ENCODE measurements around the gene HACD2. TPM values are rescaled to one million over a fixed set of nuclear protein-coding genes. Genes with fewer than 3 reads are reported as not detected.

The HACD2 gene
- polyA plus RNA-seq, 1 donor (not counting 4 experiments of a cell fraction or from before 2014, with no cell fraction given) = 124 TPM

DNA sequence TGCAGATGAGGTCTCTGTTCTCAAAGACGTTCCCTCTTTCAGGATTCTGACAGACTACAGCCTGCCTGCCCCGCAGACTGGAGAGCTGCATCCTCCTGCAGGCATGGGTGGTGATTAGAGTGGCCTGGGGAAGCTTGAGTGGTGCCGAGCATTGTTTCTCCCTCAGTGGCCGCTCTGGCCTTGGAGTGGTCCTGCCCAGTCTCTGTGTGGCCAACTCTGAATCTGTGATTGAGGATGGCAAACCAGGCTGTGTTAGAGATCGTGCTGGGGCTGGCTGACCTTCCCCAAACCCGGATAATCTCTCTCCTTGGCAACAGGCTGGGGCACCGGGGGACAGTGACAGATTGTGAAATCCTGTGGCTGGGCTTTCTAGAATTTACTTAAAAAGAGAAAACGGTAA, 125.0 kb downstream of the HACD2 start:
- Histone ChIP-seq H2AFZ (ENCODE audit: control insufficient read depth, low read length) (no peak overlapping the region), H3K36me3 (ENCODE audit: control insufficient read depth in 2 of 2, extremely low read depth in 1 of 2, insufficient read depth in 2 of 2, low read length in 2 of 2) (no peaks in the 10 kb centered on the region), H3K4me3 (ENCODE audit: control insufficient read depth in 2 of 3, extremely low read depth in 1 of 3, insufficient read depth in 2 of 3, low read depth in 1 of 3, low read length in 3 of 3) (no peak overlapping the region), H3K9me1 (ENCODE audit: control insufficient read depth, extremely low read depth, insufficient read depth, low read length) (no peaks in the 10 kb centered on the region), H3K9me3 (ENCODE audit: control insufficient read depth, low read depth, low read length) (no peaks in the 10 kb centered on the region), H3K27ac (ENCODE audit: control insufficient read depth, insufficient read depth, low read length) (no peak overlapping the region), H3K9ac (ENCODE audit: control insufficient read depth, extremely low read depth, insufficient read depth, low read length) (no peak overlapping the region), H3K27me3 (ENCODE audit: control insufficient read depth, extremely low read depth, insufficient read depth, low read length) (peaks cover 25% of the 10 kb centered on the region), H4K20me1 (ENCODE audit: control insufficient read depth, extremely low read depth, insufficient read depth, low read length) (no peaks in the 10 kb centered on the region), H3K4me1 (ENCODE audit: control insufficient read depth, extremely low read depth, insufficient read depth, low read length) (no peaks in the 10 kb centered on the region), H3K79me2 (ENCODE audit: control insufficient read depth, insufficient read depth, low read length) (no peaks in the 10 kb centered on the region), H3K4me2 (ENCODE audit: control insufficient read depth, extremely low read depth, insufficient read depth, low read depth, low read length) (no peak overlapping the region)
- FAIRE-seq (no peak), DNase-seq (ENCODE audit: low read depth, low spot score) (no peak)
- TF ChIP-seq, protein P1, sequence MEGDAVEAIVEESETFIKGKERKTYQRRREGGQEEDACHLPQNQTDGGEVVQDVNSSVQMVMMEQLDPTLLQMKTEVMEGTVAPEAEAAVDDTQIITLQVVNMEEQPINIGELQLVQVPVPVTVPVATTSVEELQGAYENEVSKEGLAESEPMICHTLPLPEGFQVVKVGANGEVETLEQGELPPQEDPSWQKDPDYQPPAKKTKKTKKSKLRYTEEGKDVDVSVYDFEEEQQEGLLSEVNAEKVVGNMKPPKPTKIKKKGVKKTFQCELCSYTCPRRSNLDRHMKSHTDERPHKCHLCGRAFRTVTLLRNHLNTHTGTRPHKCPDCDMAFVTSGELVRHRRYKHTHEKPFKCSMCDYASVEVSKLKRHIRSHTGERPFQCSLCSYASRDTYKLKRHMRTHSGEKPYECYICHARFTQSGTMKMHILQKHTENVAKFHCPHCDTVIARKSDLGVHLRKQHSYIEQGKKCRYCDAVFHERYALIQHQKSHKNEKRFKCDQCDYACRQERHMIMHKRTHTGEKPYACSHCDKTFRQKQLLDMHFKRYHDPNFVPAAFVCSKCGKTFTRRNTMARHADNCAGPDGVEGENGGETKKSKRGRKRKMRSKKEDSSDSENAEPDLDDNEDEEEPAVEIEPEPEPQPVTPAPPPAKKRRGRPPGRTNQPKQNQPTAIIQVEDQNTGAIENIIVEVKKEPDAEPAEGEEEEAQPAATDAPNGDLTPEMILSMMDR (optimal IDR thresholded peaks at IDR 0.05 in 1 of 3, IDR thresholded peaks at IDR 0.05 in 1 of 3, conservative IDR thresholded peaks at IDR 0.05 in 1 of 3; ENCODE audit: extremely low read depth in 1 of 3, insufficient read depth in 2 of 3, low read length in 3 of 3) = no peak
- TF ChIP-seq EZH2 (IDR thresholded peaks at IDR 0.05; ENCODE audit: low read length) = no peak
- dilution Hi-C loops (cut with MboI; ENCODE audit: extremely low pct_ligation_motif_present, low sequenced_read_pairs) = no loop called here

DNA sequence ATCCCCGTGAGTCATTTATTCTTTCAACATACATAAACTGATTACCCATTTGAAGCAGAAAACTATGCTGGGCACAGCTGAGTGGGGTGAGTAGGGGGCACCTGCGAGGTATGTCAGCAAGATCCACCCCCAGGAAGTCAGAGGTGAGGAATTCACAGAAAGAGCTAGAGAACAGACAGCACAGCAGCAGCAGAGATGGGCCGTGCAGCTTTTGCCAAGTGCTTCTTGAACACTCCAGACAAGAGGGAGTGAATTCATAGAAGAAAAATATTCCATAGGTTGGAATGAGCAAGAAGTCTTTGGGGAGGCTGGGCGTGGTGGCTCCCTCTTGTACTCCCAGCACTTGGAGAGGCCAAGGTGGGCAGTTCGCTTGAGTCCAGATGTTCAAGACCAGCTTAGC, 126.6 kb downstream of the HACD2 start:
- no peak for DNase-seq (ENCODE audit: low read depth, low spot score)
- FAIRE-seq = no peak
- H3K4me1 ChIP-seq (ENCODE audit: control insufficient read depth, extremely low read depth, insufficient read depth, low read length) = no peaks in the 10 kb centered on the region
- no peak overlapping the region for H3K4me3 ChIP-seq (ENCODE audit: control insufficient read depth in 2 of 3, extremely low read depth in 1 of 3, insufficient read depth in 2 of 3, low read depth in 1 of 3, low read length in 3 of 3)
- no peaks in the 10 kb centered on the region for H3K36me3 ChIP-seq (ENCODE audit: control insufficient read depth in 2 of 2, extremely low read depth in 1 of 2, insufficient read depth in 2 of 2, low read length in 2 of 2)
- no peak overlapping the region for H2AFZ ChIP-seq (ENCODE audit: control insufficient read depth, low read length)
- peaks cover 23% of the 10 kb centered on the region for H3K27me3 ChIP-seq (ENCODE audit: control insufficient read depth, extremely low read depth, insufficient read depth, low read length)
- H3K9me3 ChIP-seq (ENCODE audit: control insufficient read depth, low read depth, low read length) = no peaks in the 10 kb centered on the region
- H3K9ac ChIP-seq (ENCODE audit: control insufficient read depth, extremely low read depth, insufficient read depth, low read length) = no peak overlapping the region
- TF ChIP-seq EZH2 (IDR thresholded peaks at IDR 0.05; ENCODE audit: low read length) = no peak
- TF ChIP-seq, protein P1 (optimal IDR thresholded peaks at IDR 0.05 in 1 of 3, IDR thresholded peaks at IDR 0.05 in 1 of 3, conservative IDR thresholded peaks at IDR 0.05 in 1 of 3; ENCODE audit: extremely low read depth in 1 of 3, insufficient read depth in 2 of 3, low read length in 3 of 3) = no peak
- no peaks in the 10 kb centered on the region for H4K20me1 ChIP-seq (ENCODE audit: control insufficient read depth, extremely low read depth, insufficient read depth, low read length)
- no peaks in the 10 kb centered on the region for H3K79me2 ChIP-seq (ENCODE audit: control insufficient read depth, insufficient read depth, low read length)
- dilution Hi-C loops (cut with MboI; ENCODE audit: extremely low pct_ligation_motif_present, low sequenced_read_pairs) = no loop called here
- H3K4me2 ChIP-seq (ENCODE audit: control insufficient read depth, extremely low read depth, insufficient read depth, low read depth, low read length) = no peak overlapping the region
- H3K27ac ChIP-seq (ENCODE audit: control insufficient read depth, insufficient read depth, low read length) = no peak overlapping the region
- H3K9me1 ChIP-seq (ENCODE audit: control insufficient read depth, extremely low read depth, insufficient read depth, low read length) = no peaks in the 10 kb centered on the region

Measured in keratinocyte (primary cell).